Astrocyte of the cerebellum (primary cell): Measurements from ENCODE around the gene JSRP1.

Source experiments
- DNase-seq: peaks from one replicate; pipeline ENCODE4 v3.0.0-alpha.2; 2011; ENCODE audit warnings: low read depth
- H3K4me3 ChIP-seq: 2 replicates; pipeline ENCODE4 v1.5.1; 2011; ENCODE audit warnings: mild to moderate bottlenecking, low read depth, low read length, moderate library complexity
- in situ Hi-C: cut with HindIII; loops from 2 replicates; pipeline ENCODE4 v1.10.0; 2017; ENCODE audit warnings: low sequenced_read_pairs
- TF ChIP-seq, protein P1 (sequence below): IDR thresholded peaks from 2 replicates; pipeline ENCODE4 v1.5.1; 2012; ENCODE audit warnings: low read length, low read depth, moderate library complexity, mild to moderate bottlenecking; ENCODE audit errors: missing control alignments

JSRP1 gene

DNA sequence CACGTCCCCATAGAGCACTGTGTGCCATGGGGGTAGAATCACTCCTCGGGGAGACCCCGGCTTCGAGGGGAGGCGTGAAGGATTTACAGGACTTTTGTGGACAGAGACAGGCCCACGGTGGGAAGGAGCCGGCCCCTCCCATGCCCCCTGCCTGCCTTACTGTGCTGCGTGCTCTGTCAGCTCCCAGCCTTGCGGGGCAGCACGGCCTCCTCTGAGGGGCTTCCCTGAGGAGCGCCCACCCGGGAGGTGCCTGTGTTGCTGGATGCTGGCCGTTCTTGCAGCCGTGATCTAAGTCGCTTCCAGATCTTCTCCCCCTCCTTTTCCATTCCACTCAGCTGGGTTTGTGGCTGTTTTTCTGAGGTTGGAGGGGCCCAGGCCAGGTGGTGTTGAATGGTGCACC is 49.2 kb downstream of the JSRP1 start:
- H3K4me3 ChIP-seq = no peak overlapping the region
- in situ Hi-C loops = no loop called here
- DNase-seq = no peak
- TF ChIP-seq, protein P1, sequence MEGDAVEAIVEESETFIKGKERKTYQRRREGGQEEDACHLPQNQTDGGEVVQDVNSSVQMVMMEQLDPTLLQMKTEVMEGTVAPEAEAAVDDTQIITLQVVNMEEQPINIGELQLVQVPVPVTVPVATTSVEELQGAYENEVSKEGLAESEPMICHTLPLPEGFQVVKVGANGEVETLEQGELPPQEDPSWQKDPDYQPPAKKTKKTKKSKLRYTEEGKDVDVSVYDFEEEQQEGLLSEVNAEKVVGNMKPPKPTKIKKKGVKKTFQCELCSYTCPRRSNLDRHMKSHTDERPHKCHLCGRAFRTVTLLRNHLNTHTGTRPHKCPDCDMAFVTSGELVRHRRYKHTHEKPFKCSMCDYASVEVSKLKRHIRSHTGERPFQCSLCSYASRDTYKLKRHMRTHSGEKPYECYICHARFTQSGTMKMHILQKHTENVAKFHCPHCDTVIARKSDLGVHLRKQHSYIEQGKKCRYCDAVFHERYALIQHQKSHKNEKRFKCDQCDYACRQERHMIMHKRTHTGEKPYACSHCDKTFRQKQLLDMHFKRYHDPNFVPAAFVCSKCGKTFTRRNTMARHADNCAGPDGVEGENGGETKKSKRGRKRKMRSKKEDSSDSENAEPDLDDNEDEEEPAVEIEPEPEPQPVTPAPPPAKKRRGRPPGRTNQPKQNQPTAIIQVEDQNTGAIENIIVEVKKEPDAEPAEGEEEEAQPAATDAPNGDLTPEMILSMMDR = no peak

- no peak overlapping the region for H3K4me3 ChIP-seq
- TF ChIP-seq, protein P1 = no peak
- in situ Hi-C loops = no loop called here
- no peak for DNase-seq
Observed at GRCh38 chr19:2202366-2202765, 53.9 kb downstream of the JSRP1 start.
